GM19395 (cell line): ENCODE data around the gene TXNDC12.
"Not testable (repeated sequence)": the region's sequence is repeated elsewhere in the genome, so short reads cannot be mapped to it uniquely, and the experiment has no call there.

ENCODE experiments used
- ATAC-seq: cut with Tn5 transposase; IDR thresholded peaks from one replicate; pipeline ENCODE4 v1.9.1; 2021; ENCODE audit warnings: mild to moderate bottlenecking, moderate library complexity; ENCODE audit not compliant: unreplicated experiment

The TXNDC12 gene

GRCh38 chr1:52053862-52054261 lies 1.1 kb downstream of the TXNDC12 start:
- ATAC-seq = no peak

GRCh38 chr1:52049337-52049736 lies 5.7 kb downstream of the TXNDC12 start:
- not testable (repeated sequence) for ATAC-seq

- not testable (repeated sequence) for ATAC-seq
Measured at GRCh38 chr1:52045666-52046195, 9.3 kb downstream of the TXNDC12 start.

GRCh38 chr1:52045236-52045635 lies 9.8 kb downstream of the TXNDC12 start:
- no peak for ATAC-seq

- no peak for ATAC-seq
Measured at GRCh38 chr1:52041551-52042185, 13.3 kb downstream of the TXNDC12 start.

- no peak for ATAC-seq
Measured at GRCh38 chr1:52037909-52038308, 17.1 kb downstream of the TXNDC12 start.

GRCh38 chr1:52037402-52037814 lies 17.6 kb downstream of the TXNDC12 start:
- ATAC-seq = no peak

- ATAC-seq = no peak
Measured at GRCh38 chr1:52034050-52034384, 21.0 kb downstream of the TXNDC12 start.

GRCh38 chr1:52033190-52034049 lies 21.6 kb downstream of the TXNDC12 start, which contains the start of gene KTI12:
TSS of gene KTI12 (minus strand) at chr1:52033810. CDS start at chr1:52033761, 49 bp downstream.
- ATAC-seq = peak; percentile 88

- ATAC-seq = peak; percentile 31
Measured at GRCh38 chr1:52032785-52033131, 22.2 kb downstream of the TXNDC12 start.

GRCh38 chr1:52032124-52032784 lies 22.7 kb downstream of the TXNDC12 start:
- peak; percentile 43 for ATAC-seq

- not testable (repeated sequence) for ATAC-seq
Measured at GRCh38 chr1:52028839-52029238, 26.2 kb downstream of the TXNDC12 start.

GRCh38 chr1:52028328-52028727 lies 26.7 kb downstream of the TXNDC12 start:
- ATAC-seq = no peak

GRCh38 chr1:52026278-52026677 lies 28.7 kb downstream of the TXNDC12 start:
- ATAC-seq = no peak

GRCh38 chr1:52022133-52022532 lies 32.9 kb downstream of the TXNDC12 start:
- no peak for ATAC-seq

GRCh38 chr1:52008071-52008809 lies 46.8 kb downstream of the TXNDC12 start:
- ATAC-seq = no peak

- ATAC-seq = no peak
Measured at GRCh38 chr1:52007215-52008002, 47.6 kb downstream of the TXNDC12 start.

- ATAC-seq = not testable (repeated sequence)
Measured at GRCh38 chr1:52006081-52006553, 48.9 kb downstream of the TXNDC12 start.

- ATAC-seq = not testable (repeated sequence)
Measured at GRCh38 chr1:52005548-52005947, 49.4 kb downstream of the TXNDC12 start.

- ATAC-seq = no peak
Measured at GRCh38 chr1:52003877-52004276, 51.1 kb downstream of the TXNDC12 start.
